Diencephalon (tissue), 1 donor: ENCODE data around the gene MMP13. TPM values are rescaled to one million over a fixed set of nuclear protein-coding genes. Genes with fewer than 3 reads are reported as not detected.

ENCODE experiments used
- small RNA-seq: library from RNA; depleted of rRNA; stranded (forward); fragments of <200 nt; gene quantifications from one replicate; pipeline ENCODE3, GENCODE V24; 2014
- total RNA-seq: library from RNA; depleted of rRNA; stranded (reverse); fragments of >200 nt; gene quantifications from one replicate; pipeline ENCODE4 v1.2.3, GENCODE V29; 2014

Gene MMP13
- not detected for total RNA-seq

GRCh38 chr11:102955624-102956023 is at the start of gene MMP13:
Gene MMP13 (minus strand): TSS chr11:102955732. CDS start chr11:102955705, 27 bp downstream.

Small RNA genes lying within 50 kb of the gene (small RNA-seq; reads per million reads assigned to genes)
- not detected for gene RNU7-159P

Other genes with a start within 250 kb of the MMP13 start
- gene MMP27, start 250.0 kb downstream of the MMP13 start, total RNA-seq, result not detected
- gene MMP8, start 230.8 kb downstream of the MMP13 start, total RNA-seq, result 0.23 TPM
- 0.23 TPM for gene MMP10, start 175.1 kb downstream of the MMP13 start, total RNA-seq
- not detected for gene MMP1, start 157.6 kb downstream of the MMP13 start, total RNA-seq
- not detected for gene MMP3, start 112.1 kb downstream of the MMP13 start, total RNA-seq
- not detected for gene MMP12, start 80.8 kb downstream of the MMP13 start, total RNA-seq
- 52.1 TPM for gene DCUN1D5, start 136.4 kb upstream of the MMP13 start, total RNA-seq
- gene DYNC2H1, start 153.7 kb upstream of the MMP13 start, total RNA-seq, result 103 TPM